ENCODE data around the gene H1-8.

DNA sequence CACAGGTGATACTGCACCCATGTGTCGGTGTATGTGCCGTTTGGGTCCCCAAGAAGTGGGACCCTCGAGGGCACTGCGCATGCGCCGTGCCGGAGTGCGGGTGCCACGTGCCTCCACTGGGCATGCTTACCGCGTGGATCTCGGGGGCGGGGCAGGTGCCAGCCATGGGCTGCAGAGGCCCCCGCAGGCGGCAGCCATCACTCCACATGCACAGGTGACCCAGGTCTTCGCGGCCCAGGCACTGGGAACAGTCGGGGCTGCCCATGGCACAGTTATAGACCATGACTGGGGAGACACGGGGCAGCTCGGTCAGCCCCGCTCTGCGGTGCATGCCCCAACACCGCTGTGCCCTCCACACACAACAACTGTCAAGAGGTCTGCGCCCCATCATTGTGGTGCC is 31.2 kb downstream of the H1-8 start:
- TF ChIP-seq, protein P1, sequence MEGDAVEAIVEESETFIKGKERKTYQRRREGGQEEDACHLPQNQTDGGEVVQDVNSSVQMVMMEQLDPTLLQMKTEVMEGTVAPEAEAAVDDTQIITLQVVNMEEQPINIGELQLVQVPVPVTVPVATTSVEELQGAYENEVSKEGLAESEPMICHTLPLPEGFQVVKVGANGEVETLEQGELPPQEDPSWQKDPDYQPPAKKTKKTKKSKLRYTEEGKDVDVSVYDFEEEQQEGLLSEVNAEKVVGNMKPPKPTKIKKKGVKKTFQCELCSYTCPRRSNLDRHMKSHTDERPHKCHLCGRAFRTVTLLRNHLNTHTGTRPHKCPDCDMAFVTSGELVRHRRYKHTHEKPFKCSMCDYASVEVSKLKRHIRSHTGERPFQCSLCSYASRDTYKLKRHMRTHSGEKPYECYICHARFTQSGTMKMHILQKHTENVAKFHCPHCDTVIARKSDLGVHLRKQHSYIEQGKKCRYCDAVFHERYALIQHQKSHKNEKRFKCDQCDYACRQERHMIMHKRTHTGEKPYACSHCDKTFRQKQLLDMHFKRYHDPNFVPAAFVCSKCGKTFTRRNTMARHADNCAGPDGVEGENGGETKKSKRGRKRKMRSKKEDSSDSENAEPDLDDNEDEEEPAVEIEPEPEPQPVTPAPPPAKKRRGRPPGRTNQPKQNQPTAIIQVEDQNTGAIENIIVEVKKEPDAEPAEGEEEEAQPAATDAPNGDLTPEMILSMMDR (IDR thresholded peaks at IDR 0.05 in 2 of 3, conservative IDR thresholded peaks at IDR 0.05 in 1 of 3; ENCODE audit: borderline replicate concordance in 1 of 3, insufficient read depth in 1 of 3, low read depth in 2 of 3, low read length in 2 of 3) = no peak
- no peak for TF ChIP-seq POLR2AphosphoS5 (IDR thresholded peaks at IDR 0.05; ENCODE audit: low read depth, low read length)
- TF ChIP-seq SRF (IDR thresholded peaks at IDR 0.05; ENCODE audit: low read depth) = no peak
- TF ChIP-seq, protein P2, sequence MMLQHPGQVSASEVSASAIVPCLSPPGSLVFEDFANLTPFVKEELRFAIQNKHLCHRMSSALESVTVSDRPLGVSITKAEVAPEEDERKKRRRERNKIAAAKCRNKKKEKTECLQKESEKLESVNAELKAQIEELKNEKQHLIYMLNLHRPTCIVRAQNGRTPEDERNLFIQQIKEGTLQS (IDR thresholded peaks at IDR 0.05) = no peak
- TF ChIP-seq POLR2A (IDR thresholded peaks at IDR 0.05; ENCODE audit: borderline replicate concordance, extremely low read depth, insufficient read depth, insufficient read length) = no peak
- no peak for TF ChIP-seq EZH2phosphoT487 (IDR thresholded peaks at IDR 0.05; ENCODE audit: borderline replicate concordance)
- no peak for TF ChIP-seq SIN3A (IDR thresholded peaks at IDR 0.05; ENCODE audit: low read depth)
- TF ChIP-seq ZNF274 (IDR thresholded peaks at IDR 0.05; ENCODE audit: low read depth, low read length) = no peak
- TF ChIP-seq, protein P3, sequence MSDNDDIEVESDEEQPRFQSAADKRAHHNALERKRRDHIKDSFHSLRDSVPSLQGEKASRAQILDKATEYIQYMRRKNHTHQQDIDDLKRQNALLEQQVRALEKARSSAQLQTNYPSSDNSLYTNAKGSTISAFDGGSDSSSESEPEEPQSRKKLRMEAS (IDR thresholded peaks at IDR 0.05) = no peak
- no peak for TF ChIP-seq EZH2 (IDR thresholded peaks at IDR 0.05)
- TF ChIP-seq JUND (IDR thresholded peaks at IDR 0.05) = no peak
